Endothelial cell of umbilical vein (primary cell): ENCODE results near the gene MACROH2A2. TPM values are rescaled to one million over a fixed set of nuclear protein-coding genes. Genes with fewer than 3 reads are reported as not detected.

Source experiments
- BruUV-seq: library from RNA; stranded (reverse); fragments of 400-500 nt; replicated peaks from 2 replicates; lab custom pipeline; 2021; lab: Mats Ljungman, UMichigan
- CTCF ChIA-PET: fragments of 300-600, 350-600 bp; sonication (Branson Sonifier 250); formaldehyde crosslinking; loops from one replicate; lab custom pipeline; 2021; ENCODE audit warnings: antibody characterized with exemption, inconsistent platforms; lab: Charles Lee
- POLR2A ChIA-PET: fragments of 300-600, 350-600 bp; sonication (Branson Sonifier 250); formaldehyde crosslinking; loops from one replicate; lab custom pipeline; 2021; ENCODE audit warnings: antibody characterized with exemption, inconsistent platforms; lab: Charles Lee
- DNase-seq: peaks from one replicate; pipeline ENCODE4 v3.0.0-alpha.2; 2011; ENCODE audit warnings: low read depth, low spot score
- FAIRE-seq: peaks from 2 replicates; lab custom pipeline; 2011; peaks lifted over from hg19 to GRCh38; lab: Jason Lieb, UNC
- H2AFZ ChIP-seq: 2 replicates; pipeline ENCODE4 v1.6.0; 2012; ENCODE audit warnings: low read depth, low read length, control low read depth, inconsistent platforms
- H3K27ac ChIP-seq: 2 replicates; pipeline ENCODE4 v1.5.1; 2011; ENCODE audit warnings: low read depth, mild to moderate bottlenecking, control low read depth, low read length, moderate library complexity; ENCODE audit not compliant: insufficient read depth
- H3K27me3 ChIP-seq, 2 experiments: 2 replicates each; pipeline versions ENCODE4 v1.6.0 to v1.6.1; 2011; ENCODE audit warnings: low read length in 2 of 2, mixed read lengths in 1 of 2; ENCODE audit not compliant: control insufficient read depth in 2 of 2, insufficient read depth in 2 of 2
- H3K36me3 ChIP-seq, 2 experiments: 2 replicates in 1 of 2; 3 replicates in 1 of 2; pipeline ENCODE4 v1.5.1; 2011; ENCODE audit warnings: low read length in 2 of 2, mild to moderate bottlenecking in 1 of 2, moderate library complexity in 1 of 2; ENCODE audit not compliant: control insufficient read depth in 2 of 2, insufficient read depth in 2 of 2; ENCODE audit errors: extremely low read depth in 1 of 2
- H3K4me1 ChIP-seq: 3 replicates; pipeline ENCODE4 v1.5.1; 2011; ENCODE audit warnings: mild to moderate bottlenecking, low read length; ENCODE audit not compliant: control insufficient read depth, insufficient read depth; ENCODE audit errors: extremely low read depth
- H3K4me2 ChIP-seq: 2 replicates; pipeline ENCODE4 v1.6.1; 2011; ENCODE audit warnings: low read length, control low read depth, mixed read lengths; ENCODE audit not compliant: insufficient read depth
- H3K4me3 ChIP-seq, 3 experiments: fragments of 200-600 bp in 1 of 3; sonication (generic), shearing (Covaris generic) in 1 of 3; replicated peaks in 1 of 3; 2 replicates each; pipeline ENCODE4 v1.5.1; 2011 to 2016; ENCODE audit warnings: control low read depth in 3 of 3, low read length in 3 of 3, mild to moderate bottlenecking in 2 of 3, inconsistent platforms in 1 of 3, low read depth in 1 of 3, moderate library complexity in 1 of 3; ENCODE audit not compliant: insufficient read depth in 1 of 3
- H3K79me2 ChIP-seq: 2 replicates; pipeline ENCODE4 v1.6.0; 2012; ENCODE audit warnings: low read length, inconsistent platforms; ENCODE audit not compliant: control insufficient read depth, insufficient read depth
- H3K9ac ChIP-seq: replicated peaks from 2 replicates; pipeline ENCODE3; 2011; ENCODE audit warnings: low read length, control low read depth; ENCODE audit not compliant: insufficient read depth; ENCODE audit errors: extremely low read depth
- H3K9me1 ChIP-seq: replicated peaks from 3 replicates; pipeline ENCODE4 v1.6.0; 2011; ENCODE audit warnings: mild to moderate bottlenecking, low read length; ENCODE audit not compliant: control insufficient read depth, insufficient read depth; ENCODE audit errors: extremely low read depth
- H3K9me3 ChIP-seq: replicated peaks from 2 replicates; pipeline ENCODE4 v1.5.1; 2012; ENCODE audit warnings: low read length, inconsistent platforms; ENCODE audit not compliant: control insufficient read depth, insufficient read depth
- H4K20me1 ChIP-seq: replicated peaks from 2 replicates; pipeline ENCODE3; 2011; ENCODE audit warnings: mild to moderate bottlenecking, low read length; ENCODE audit not compliant: control insufficient read depth, insufficient read depth; ENCODE audit errors: extremely low read depth
- EZH2 ChIP-seq: IDR thresholded peaks from 2 replicates; pipeline ENCODE4 v1.6.1; 2012; ENCODE audit warnings: borderline replicate concordance, low read depth, mild to moderate bottlenecking, moderate library complexity, low read length, inconsistent platforms; ENCODE audit not compliant: severe bottlenecking
- FOS ChIP-seq: IDR thresholded peaks from 2 replicates; pipeline ENCODE4 v1.6.1; 2011; ENCODE audit warnings: mild to moderate bottlenecking, low read length, moderate library complexity, borderline replicate concordance; ENCODE audit not compliant: insufficient read depth
- GATA2 ChIP-seq: IDR thresholded peaks from 2 replicates; pipeline ENCODE4 v1.7.0; 2011; ENCODE audit warnings: low read depth, mild to moderate bottlenecking, moderate library complexity, mixed read lengths, low read length; ENCODE audit not compliant: insufficient read length, insufficient read depth
- JUN ChIP-seq: IDR thresholded peaks from 2 replicates; pipeline ENCODE4 v1.6.1; 2011; ENCODE audit warnings: borderline replicate concordance, low read depth; ENCODE audit not compliant: insufficient read length, insufficient read depth
- MYC ChIP-seq: IDR thresholded peaks from one replicate; pipeline ENCODE4 v1.6.1; 2011; ENCODE audit warnings: mild to moderate bottlenecking, low read depth, low read length
- POLR2A ChIP-seq: IDR thresholded peaks from 2 replicates; pipeline ENCODE4 v1.6.1; 2012; ENCODE audit warnings: low read depth, mild to moderate bottlenecking, control low read depth, low read length
- POLR2AphosphoS5 ChIP-seq: IDR thresholded peaks from 2 replicates; pipeline ENCODE4 v1.6.1; 2012; ENCODE audit warnings: low read depth, mild to moderate bottlenecking, control low read depth, low read length, moderate library complexity; ENCODE audit not compliant: insufficient read depth
- dilution Hi-C: fragments of 300-500 bp; cut with MboI; formaldehyde crosslinking; loops from one replicate; pipeline ENCODE4 v1.15.0; 2019; ENCODE audit warnings: low sequenced_read_pairs; ENCODE audit not compliant: extremely low pct_ligation_motif_present
- intact Hi-C: fragments of 100-400 bp; cut with micrococcal nuclease; formaldehyde crosslinking; loops from one replicate; pipeline ENCODE4 v1.10.0; 2022
- polyA plus RNA-seq, 4 experiments: library from polyadenylated mRNA; depleted of rRNA in 3 of 4; stranded (reverse) in 3 of 4; unstranded in 1 of 4; fragments of >200 nt; gene quantifications; 2 replicates each; pipeline versions ENCODE4 v1.2.1 to v1.2.3, GENCODE V29; 2011 to 2012; ENCODE audit warnings: missing spikeins in 1 of 4
- total RNA-seq: library from RNA; stranded (reverse); gene quantifications from 2 replicates; pipeline ENCODE4 v1.2.3, GENCODE V29; 2021
- TF ChIP-seq, protein P1 (sequence below), 2 donors: IDR thresholded peaks; 1 replicate in 1 of 2; 2 replicates in 1 of 2; pipeline ENCODE4 v1.5.1; 2011; ENCODE audit warnings: low read length in 2 of 2, mild to moderate bottlenecking in 2 of 2, moderate library complexity in 2 of 2, control low read depth in 1 of 2, inconsistent platforms in 1 of 2, low read depth in 1 of 2; ENCODE audit not compliant: insufficient read depth in 1 of 2; ENCODE audit errors: extremely low read depth in 1 of 2
- TF ChIP-seq, protein P2 (sequence below): IDR thresholded peaks from 2 replicates; pipeline ENCODE4 v1.6.1; 2011; ENCODE audit not compliant: insufficient read depth, insufficient read length

The MACROH2A2 gene
- total and polyA plus RNA-seq, 2 donors (not counting 3 experiments of a cell fraction or from before 2014, with no cell fraction given): 0.08 TPM; not detected in 1

DNA sequence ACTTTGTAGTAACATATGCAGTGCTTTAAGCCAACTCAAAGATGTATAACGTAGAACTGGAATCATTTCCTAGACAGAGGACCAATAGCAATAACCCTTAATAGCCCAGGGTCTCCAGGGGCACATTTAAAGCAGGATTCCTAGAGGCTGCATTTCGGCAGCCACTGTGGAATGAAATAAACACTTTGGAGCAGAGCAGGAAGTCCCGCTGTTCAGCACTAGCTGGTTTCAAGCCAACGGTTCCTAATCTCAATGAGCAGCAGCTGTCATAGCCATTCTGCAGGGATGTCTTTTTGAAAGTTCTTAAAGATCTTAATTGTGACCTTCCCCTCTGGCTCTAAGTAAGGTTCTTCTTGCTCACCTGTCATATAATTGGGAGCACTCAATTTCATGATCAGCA is 18.4 kb upstream of the MACROH2A2 start:
- Histone ChIP-seq H4K20me1 (no peaks in the 10 kb centered on the region), H2AFZ (no peak overlapping the region), H3K79me2 (no peaks in the 10 kb centered on the region), H3K4me2 (no peak overlapping the region), H3K27ac (no peak overlapping the region), H3K27me3 (peaks cover 17 to 30% of the 10 kb centered on the region in 2 experiments), H3K4me3 (no peak overlapping the region), H3K9me1 (no peaks in the 10 kb centered on the region), H3K4me1 (no peaks in the 10 kb centered on the region), H3K9me3 (no peaks in the 10 kb centered on the region), H3K36me3 (no peaks in the 10 kb centered on the region), H3K9ac (no peak overlapping the region)
- no peak for TF ChIP-seq JUN
- TF ChIP-seq POLR2A: no peak
- no peak for TF ChIP-seq FOS
- no peak for TF ChIP-seq POLR2AphosphoS5
- no peak for TF ChIP-seq GATA2
- TF ChIP-seq, protein P1, sequence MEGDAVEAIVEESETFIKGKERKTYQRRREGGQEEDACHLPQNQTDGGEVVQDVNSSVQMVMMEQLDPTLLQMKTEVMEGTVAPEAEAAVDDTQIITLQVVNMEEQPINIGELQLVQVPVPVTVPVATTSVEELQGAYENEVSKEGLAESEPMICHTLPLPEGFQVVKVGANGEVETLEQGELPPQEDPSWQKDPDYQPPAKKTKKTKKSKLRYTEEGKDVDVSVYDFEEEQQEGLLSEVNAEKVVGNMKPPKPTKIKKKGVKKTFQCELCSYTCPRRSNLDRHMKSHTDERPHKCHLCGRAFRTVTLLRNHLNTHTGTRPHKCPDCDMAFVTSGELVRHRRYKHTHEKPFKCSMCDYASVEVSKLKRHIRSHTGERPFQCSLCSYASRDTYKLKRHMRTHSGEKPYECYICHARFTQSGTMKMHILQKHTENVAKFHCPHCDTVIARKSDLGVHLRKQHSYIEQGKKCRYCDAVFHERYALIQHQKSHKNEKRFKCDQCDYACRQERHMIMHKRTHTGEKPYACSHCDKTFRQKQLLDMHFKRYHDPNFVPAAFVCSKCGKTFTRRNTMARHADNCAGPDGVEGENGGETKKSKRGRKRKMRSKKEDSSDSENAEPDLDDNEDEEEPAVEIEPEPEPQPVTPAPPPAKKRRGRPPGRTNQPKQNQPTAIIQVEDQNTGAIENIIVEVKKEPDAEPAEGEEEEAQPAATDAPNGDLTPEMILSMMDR (IDR thresholded peaks at IDR 0.05; ENCODE audit: extremely low read depth in 1 of 2, insufficient read depth in 1 of 2, low read depth in 1 of 2, low read length in 2 of 2): no peak
- no peak for TF ChIP-seq MYC
- TF ChIP-seq EZH2: no peak
- TF ChIP-seq, protein P2, sequence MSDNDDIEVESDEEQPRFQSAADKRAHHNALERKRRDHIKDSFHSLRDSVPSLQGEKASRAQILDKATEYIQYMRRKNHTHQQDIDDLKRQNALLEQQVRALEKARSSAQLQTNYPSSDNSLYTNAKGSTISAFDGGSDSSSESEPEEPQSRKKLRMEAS: no peak
- dilution Hi-C loops: no loop called here
- POLR2A ChIA-PET: no interaction called here
- DNase-seq: no peak
- no TSS peak for BruUV-seq
- FAIRE-seq: no peak
- CTCF ChIA-PET: interaction anchor here (1.3 kb wide), 1 partner anchor 82 kb away, joined by 4 read pairs; no protein-coding TSS in a partner anchor
- intact Hi-C loops: no loop called here
